ENCODE measurements around the gene TFB1M. TPM values are rescaled to one million over a fixed set of nuclear protein-coding genes. Genes with fewer than 3 reads are reported as not detected.

TFB1M gene
- total RNA-seq, 2 donors from 2014 or later, result 38.8 to 43.0 TPM

GRCh38 chr6:155309150-155309549, 5.1 kb downstream of the TFB1M start:
- Mint-ChIP-seq H3K4me1 (peaks cover 25% of the 10 kb centered on the region), H3K27me3 (ENCODE audit: insufficient read depth) (no peaks in the 10 kb centered on the region), H3K27ac (no peak overlapping the region), H3K9me3 (no peaks in the 10 kb centered on the region), H3K4me3 (no peak overlapping the region), H3K36me3 (ENCODE audit: low read depth) (peaks cover 60% of the 10 kb centered on the region)
- no peak overlapping the region for H3K27ac ChIP-seq (ENCODE audit: low read depth, low read length)
- H3K4me3 ChIP-seq (ENCODE audit: low read length), result no peak overlapping the region
- H3K27me3 ChIP-seq (ENCODE audit: control insufficient read depth, insufficient read depth, low read length, poor library complexity, severe bottlenecking), result no peaks in the 10 kb centered on the region
- H3K9me3 ChIP-seq (ENCODE audit: control insufficient read depth, low read length), result no peaks in the 10 kb centered on the region
- TF ChIP-seq CTCF (conservative IDR thresholded peaks at IDR 0.05), result no peak
- H3K4me1 ChIP-seq (ENCODE audit: control insufficient read depth, insufficient read depth, low read length), result peaks cover 6% of the 10 kb centered on the region
- no peak for DNase-seq
- no peak overlapping the region for H3K9ac ChIP-seq (ENCODE audit: extremely low read depth, low read length, poor library complexity, severe bottlenecking)
- peaks cover 63% of the 10 kb centered on the region for H3K36me3 ChIP-seq (ENCODE audit: control insufficient read depth, insufficient read depth, low read length)
- 80 to 85% methylated on average over 3 to 4 of the region's 4 CpGs for WGBS, 2 experiments (ENCODE audit: insufficient coverage in 1 of 2, insufficient read length in 1 of 2)

GRCh38 chr6:155306958-155307357, 7.3 kb downstream of the TFB1M start:
- Mint-ChIP-seq H3K27me3 (ENCODE audit: insufficient read depth) (no peaks in the 10 kb centered on the region), H3K9me3 (no peaks in the 10 kb centered on the region), H3K27ac (peak overlapping the region; percentile 57), H3K4me1 (peaks cover 14% of the 10 kb centered on the region), H3K4me3 (no peak overlapping the region), H3K36me3 (ENCODE audit: low read depth) (peaks cover 66% of the 10 kb centered on the region)
- H3K4me3 ChIP-seq (ENCODE audit: low read length), result no peak overlapping the region
- peaks cover 7% of the 10 kb centered on the region for H3K4me1 ChIP-seq (ENCODE audit: control insufficient read depth, insufficient read depth, low read length)
- H3K27me3 ChIP-seq (ENCODE audit: control insufficient read depth, insufficient read depth, low read length, poor library complexity, severe bottlenecking), result no peaks in the 10 kb centered on the region
- H3K9ac ChIP-seq (ENCODE audit: extremely low read depth, low read length, poor library complexity, severe bottlenecking), result no peak overlapping the region
- no peaks in the 10 kb centered on the region for H3K9me3 ChIP-seq (ENCODE audit: control insufficient read depth, low read length)
- DNase-seq, result no peak
- no peak overlapping the region for H3K27ac ChIP-seq (ENCODE audit: low read depth, low read length)
- peaks cover 78% of the 10 kb centered on the region for H3K36me3 ChIP-seq (ENCODE audit: control insufficient read depth, insufficient read depth, low read length)
- WGBS, 2 experiments (ENCODE audit: insufficient coverage in 1 of 2, insufficient read length in 1 of 2), result 91% methylated on average over 2 of the region's 2 CpGs
- no peak for TF ChIP-seq CTCF (conservative IDR thresholded peaks at IDR 0.05)

GRCh38 chr6:155303361-155303870, 10.9 kb downstream of the TFB1M start:
- Histone ChIP-seq H3K9ac (ENCODE audit: extremely low read depth, low read length, poor library complexity, severe bottlenecking) (no peak overlapping the region), H3K9me3 (ENCODE audit: control insufficient read depth, low read length) (no peaks in the 10 kb centered on the region), H3K27me3 (ENCODE audit: control insufficient read depth, insufficient read depth, low read length, poor library complexity, severe bottlenecking) (no peaks in the 10 kb centered on the region), H3K4me3 (ENCODE audit: low read length) (no peak overlapping the region), H3K36me3 (ENCODE audit: control insufficient read depth, insufficient read depth, low read length) (peaks cover 75% of the 10 kb centered on the region), H3K27ac (ENCODE audit: low read depth, low read length) (no peak overlapping the region), H3K4me1 (ENCODE audit: control insufficient read depth, insufficient read depth, low read length) (peaks cover 3% of the 10 kb centered on the region)
- no peak for DNase-seq
- Mint-ChIP-seq H3K36me3 (ENCODE audit: low read depth) (peaks cover 58% of the 10 kb centered on the region), H3K4me1 (peaks cover 20% of the 10 kb centered on the region), H3K27ac (no peak overlapping the region), H3K4me3 (no peak overlapping the region), H3K27me3 (ENCODE audit: insufficient read depth) (no peaks in the 10 kb centered on the region), H3K9me3 (no peaks in the 10 kb centered on the region)
- WGBS, 2 experiments (ENCODE audit: insufficient coverage in 1 of 2, insufficient read length in 1 of 2), result 67% methylated on average over 3 of the region's 4 CpGs; no CpG with 5 or more reads in 1 of the 2 experiments
- TF ChIP-seq CTCF (conservative IDR thresholded peaks at IDR 0.05), result no peak
